GM23338 (cell line): Measurements from ENCODE around the gene MAGED2. TPM values are rescaled to one million over a fixed set of nuclear protein-coding genes. Genes with fewer than 3 reads are reported as not detected.

Experiments
- CREB1 ChIP-seq: fragments of 250-450 bp; sonication (Bioruptor Pico); IDR thresholded peaks from 2 replicates; pipeline ENCODE4 v1.5.0; 2020; ENCODE audit warnings: low read depth, mild to moderate bottlenecking, moderate library complexity
- CTCF ChIP-seq, 2 experiments: fragments of 200-600 bp in 1 of 2; sonication (generic) in 1 of 2; conservative IDR thresholded peaks; 2 replicates each; pipeline versions ENCODE4 v1.5.1 to v1.6.1; 2016 to 2017; ENCODE audit warnings: antibody characterized with exemption in 2 of 2, low read depth in 2 of 2, mild to moderate bottlenecking in 2 of 2, moderate library complexity in 1 of 2
- EZH2phosphoT487 ChIP-seq: fragments of 200-600 bp; sonication (generic); IDR thresholded peaks from one replicate; pipeline ENCODE4 v1.8.1; 2018; ENCODE audit warnings: antibody characterized with exemption; ENCODE audit not compliant: unreplicated experiment
- JUNB ChIP-seq: IDR thresholded peaks from one replicate; pipeline ENCODE4 v1.6.1; 2016; ENCODE audit warnings: antibody characterized with exemption; ENCODE audit not compliant: unreplicated experiment
- NANOG ChIP-seq: IDR thresholded peaks from 2 replicates; pipeline ENCODE4 v1.6.1; 2016; ENCODE audit warnings: antibody characterized with exemption, borderline replicate concordance
- REST ChIP-seq: IDR thresholded peaks from one replicate; pipeline ENCODE4 v1.6.1; 2018; ENCODE audit warnings: antibody characterized with exemption; ENCODE audit not compliant: unreplicated experiment
- ZNF331 ChIP-seq: fragments of 250-450 bp; sonication (Bioruptor Pico); IDR thresholded peaks from 2 replicates; pipeline ENCODE4 v1.5.0; 2020; ENCODE audit warnings: low read depth, mild to moderate bottlenecking, moderate library complexity
- ZNF462 ChIP-seq: fragments of 250-450 bp; sonication (Bioruptor Pico); IDR thresholded peaks from 2 replicates; pipeline ENCODE4 v1.5.0; 2020; ENCODE audit warnings: mild to moderate bottlenecking, moderate library complexity
- polyA plus RNA-seq: library from polyadenylated mRNA; unstranded; fragments of >200 nt; fragmentation: Nextera tagmentation; extraction: Ambion mirVana; gene quantifications from 2 replicates; pipeline ENCODE4 v1.2.1, GENCODE V29; 2016
- total RNA-seq: library from RNA; depleted of rRNA; stranded (reverse); fragments of >200 nt; shearing (Covaris generic); gene quantifications from 2 replicates; pipeline ENCODE4 v1.2.3, GENCODE V29; 2014

MAGED2 gene
- total and polyA plus RNA-seq, 2 experiments from 2014 or later: 96.7 to 203 TPM

- TF ChIP-seq ZNF462 (no peak), NANOG (no peak), ZNF331 (CRISPR knock-in tag) (no peak), JUNB (no peak), REST (no peak), CREB1 (CRISPR knock-in tag) (no peak), CTCF (conservative IDR thresholded peaks at IDR 0.05; ENCODE audit: low read depth in 2 of 2) (no peak), EZH2phosphoT487 (no peak)
Observed at GRCh38 chrX:54817220-54817820, 9.8 kb downstream of the MAGED2 start (continued).
